Hepatocyte (in vitro differentiated cells): Measurements from ENCODE around the gene KRT38.

Source experiments
- EZH2 ChIP-seq: fragments of 200-600 bp; sonication (generic); IDR thresholded peaks from 2 replicates; pipeline ENCODE4 v1.6.1; 2016; ENCODE audit warnings: antibody characterized with exemption, mild to moderate bottlenecking, borderline replicate concordance
- EZH2phosphoT487 ChIP-seq: fragments of 200-600 bp; sonication (generic); IDR thresholded peaks from one replicate; pipeline ENCODE4 v1.6.1; 2018; ENCODE audit warnings: antibody characterized with exemption, mild to moderate bottlenecking, low read depth, moderate library complexity; ENCODE audit not compliant: unreplicated experiment, severe bottlenecking
- TF ChIP-seq, protein P1 (sequence below): fragments of 200-600 bp; sonication (generic); IDR thresholded peaks from 2 replicates; pipeline ENCODE4 v1.5.1; 2016; ENCODE audit warnings: antibody characterized with exemption, mild to moderate bottlenecking; ENCODE audit not compliant: poor library complexity

DNA sequence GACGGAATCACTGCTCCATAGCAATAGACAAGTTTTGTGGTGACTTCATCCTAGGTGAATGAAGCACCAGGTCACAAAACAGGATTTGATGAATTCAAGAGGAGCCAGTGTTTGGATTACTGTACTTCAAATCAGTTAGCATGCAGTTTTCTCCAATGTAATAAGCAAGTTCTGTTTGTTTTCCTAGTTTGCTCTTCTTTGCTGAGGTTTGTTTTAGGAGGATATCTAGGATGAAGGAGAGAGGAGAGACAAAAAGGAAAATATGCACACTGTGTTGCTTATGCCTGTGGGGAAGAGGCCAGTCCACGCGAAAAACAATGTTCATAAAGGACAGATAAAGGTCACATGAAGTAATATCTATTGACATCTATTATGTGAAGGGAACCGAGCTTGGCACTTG lies 25.4 kb downstream of the KRT38 start:
- TF ChIP-seq EZH2: no peak
- TF ChIP-seq, protein P1, sequence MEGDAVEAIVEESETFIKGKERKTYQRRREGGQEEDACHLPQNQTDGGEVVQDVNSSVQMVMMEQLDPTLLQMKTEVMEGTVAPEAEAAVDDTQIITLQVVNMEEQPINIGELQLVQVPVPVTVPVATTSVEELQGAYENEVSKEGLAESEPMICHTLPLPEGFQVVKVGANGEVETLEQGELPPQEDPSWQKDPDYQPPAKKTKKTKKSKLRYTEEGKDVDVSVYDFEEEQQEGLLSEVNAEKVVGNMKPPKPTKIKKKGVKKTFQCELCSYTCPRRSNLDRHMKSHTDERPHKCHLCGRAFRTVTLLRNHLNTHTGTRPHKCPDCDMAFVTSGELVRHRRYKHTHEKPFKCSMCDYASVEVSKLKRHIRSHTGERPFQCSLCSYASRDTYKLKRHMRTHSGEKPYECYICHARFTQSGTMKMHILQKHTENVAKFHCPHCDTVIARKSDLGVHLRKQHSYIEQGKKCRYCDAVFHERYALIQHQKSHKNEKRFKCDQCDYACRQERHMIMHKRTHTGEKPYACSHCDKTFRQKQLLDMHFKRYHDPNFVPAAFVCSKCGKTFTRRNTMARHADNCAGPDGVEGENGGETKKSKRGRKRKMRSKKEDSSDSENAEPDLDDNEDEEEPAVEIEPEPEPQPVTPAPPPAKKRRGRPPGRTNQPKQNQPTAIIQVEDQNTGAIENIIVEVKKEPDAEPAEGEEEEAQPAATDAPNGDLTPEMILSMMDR: no peak
- no peak for TF ChIP-seq EZH2phosphoT487
